ENCODE results near the gene STEAP4. TPM values are rescaled to one million over a fixed set of nuclear protein-coding genes. Genes with fewer than 3 reads are reported as not detected.
"Not testable (repeated sequence)": the region's sequence is repeated elsewhere in the genome, so short reads cannot be mapped to it uniquely, and the experiment has no call there.

The STEAP4 gene
- total RNA-seq, 1 donor from 2014 or later, result not detected

DNA sequence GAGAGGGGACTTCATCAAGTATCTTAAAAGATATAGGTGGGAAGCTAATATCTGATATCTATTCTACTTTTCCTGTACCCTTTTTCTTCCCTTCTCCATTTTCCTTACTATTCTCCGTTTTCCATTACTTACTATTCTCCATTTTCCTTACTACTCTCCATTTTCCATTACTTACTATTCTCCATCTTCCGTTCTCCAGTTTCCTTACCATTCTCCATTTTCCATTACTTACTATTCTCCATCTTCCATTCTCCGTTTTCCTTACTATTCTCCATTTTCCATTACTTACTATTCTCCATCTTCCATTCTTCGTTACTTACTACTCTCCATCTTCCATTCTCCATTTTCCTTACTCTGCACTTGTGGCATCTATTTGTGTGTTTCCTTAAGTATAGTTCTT is 39.3 kb downstream of the STEAP4 start:
- Mint-ChIP-seq H3K36me3 (ENCODE audit: insufficient read depth) (peaks cover 3% of the 10 kb centered on the region), H3K27ac (no peak overlapping the region), H3K9me3 (ENCODE audit: low read depth) (peaks cover 8% of the 10 kb centered on the region), H3K4me3 (ENCODE audit: low read depth) (no peak overlapping the region), H3K27me3 (no peaks in the 10 kb centered on the region), H3K4me1 (ENCODE audit: low read depth) (no peaks in the 10 kb centered on the region)
- TF ChIP-seq, protein P1, sequence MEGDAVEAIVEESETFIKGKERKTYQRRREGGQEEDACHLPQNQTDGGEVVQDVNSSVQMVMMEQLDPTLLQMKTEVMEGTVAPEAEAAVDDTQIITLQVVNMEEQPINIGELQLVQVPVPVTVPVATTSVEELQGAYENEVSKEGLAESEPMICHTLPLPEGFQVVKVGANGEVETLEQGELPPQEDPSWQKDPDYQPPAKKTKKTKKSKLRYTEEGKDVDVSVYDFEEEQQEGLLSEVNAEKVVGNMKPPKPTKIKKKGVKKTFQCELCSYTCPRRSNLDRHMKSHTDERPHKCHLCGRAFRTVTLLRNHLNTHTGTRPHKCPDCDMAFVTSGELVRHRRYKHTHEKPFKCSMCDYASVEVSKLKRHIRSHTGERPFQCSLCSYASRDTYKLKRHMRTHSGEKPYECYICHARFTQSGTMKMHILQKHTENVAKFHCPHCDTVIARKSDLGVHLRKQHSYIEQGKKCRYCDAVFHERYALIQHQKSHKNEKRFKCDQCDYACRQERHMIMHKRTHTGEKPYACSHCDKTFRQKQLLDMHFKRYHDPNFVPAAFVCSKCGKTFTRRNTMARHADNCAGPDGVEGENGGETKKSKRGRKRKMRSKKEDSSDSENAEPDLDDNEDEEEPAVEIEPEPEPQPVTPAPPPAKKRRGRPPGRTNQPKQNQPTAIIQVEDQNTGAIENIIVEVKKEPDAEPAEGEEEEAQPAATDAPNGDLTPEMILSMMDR (IDR thresholded peaks at IDR 0.05; ENCODE audit: unreplicated experiment), result no peak
- DNase-seq (ENCODE audit: low spot score, unreplicated experiment), result no peak

DNA sequence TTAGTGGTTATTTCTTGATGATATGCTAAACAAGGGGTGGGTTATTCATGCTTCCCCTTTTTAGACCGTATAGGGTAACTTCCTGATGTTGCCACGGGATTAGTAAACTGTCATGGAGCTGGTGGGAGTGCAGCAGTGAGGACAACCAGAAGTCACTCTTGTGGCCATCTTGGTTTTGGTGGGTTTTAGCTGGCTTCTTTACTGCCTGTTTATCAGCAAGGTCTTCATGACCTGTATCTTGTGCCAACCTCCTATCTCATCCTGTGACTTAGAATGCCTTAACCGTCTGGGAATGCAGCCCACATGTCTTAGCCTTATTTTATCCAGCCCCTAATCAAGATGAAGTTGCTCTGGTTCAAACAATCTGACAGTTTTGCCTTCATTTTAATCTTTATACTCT is 41.7 kb downstream of the STEAP4 start:
- DNase-seq (ENCODE audit: low spot score, unreplicated experiment); H3K27ac Mint-ChIP-seq; H3K27me3 Mint-ChIP-seq; H3K4me3 Mint-ChIP-seq (ENCODE audit: low read depth); H3K9me3 Mint-ChIP-seq (ENCODE audit: low read depth); H3K4me1 Mint-ChIP-seq (ENCODE audit: low read depth); H3K36me3 Mint-ChIP-seq (ENCODE audit: insufficient read depth): not testable (repeated sequence)

DNA sequence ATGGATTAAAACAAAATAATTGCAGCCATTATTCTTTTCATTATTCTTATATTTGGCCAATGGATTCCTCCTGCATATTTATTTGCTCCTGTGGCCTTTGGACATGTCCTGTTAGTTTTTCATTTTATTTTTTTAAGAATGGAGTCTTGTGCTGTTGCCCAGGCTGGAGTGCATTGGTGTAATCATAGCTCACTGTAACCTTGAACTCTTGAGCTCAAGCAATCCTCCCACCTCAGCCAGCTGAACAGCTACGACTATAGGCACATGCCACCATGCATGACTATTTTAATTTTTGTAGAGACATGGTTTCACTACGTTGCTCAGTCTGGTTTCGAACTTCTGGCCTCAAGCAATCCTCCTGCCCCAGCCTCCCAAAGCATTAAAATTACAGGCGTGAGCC is 44.1 kb downstream of the STEAP4 start:
- H3K27ac Mint-ChIP-seq, result no peak overlapping the region
- no peak for DNase-seq (ENCODE audit: low spot score, unreplicated experiment)
- H3K36me3 Mint-ChIP-seq (ENCODE audit: insufficient read depth), result peaks cover 2% of the 10 kb centered on the region
- H3K9me3 Mint-ChIP-seq (ENCODE audit: low read depth), result peaks cover 3% of the 10 kb centered on the region
- no peaks in the 10 kb centered on the region for H3K4me1 Mint-ChIP-seq (ENCODE audit: low read depth)
- no peaks in the 10 kb centered on the region for H3K27me3 Mint-ChIP-seq
- H3K4me3 Mint-ChIP-seq (ENCODE audit: low read depth), result no peak overlapping the region
- TF ChIP-seq, protein P1 (IDR thresholded peaks at IDR 0.05; ENCODE audit: unreplicated experiment), result no peak

DNA sequence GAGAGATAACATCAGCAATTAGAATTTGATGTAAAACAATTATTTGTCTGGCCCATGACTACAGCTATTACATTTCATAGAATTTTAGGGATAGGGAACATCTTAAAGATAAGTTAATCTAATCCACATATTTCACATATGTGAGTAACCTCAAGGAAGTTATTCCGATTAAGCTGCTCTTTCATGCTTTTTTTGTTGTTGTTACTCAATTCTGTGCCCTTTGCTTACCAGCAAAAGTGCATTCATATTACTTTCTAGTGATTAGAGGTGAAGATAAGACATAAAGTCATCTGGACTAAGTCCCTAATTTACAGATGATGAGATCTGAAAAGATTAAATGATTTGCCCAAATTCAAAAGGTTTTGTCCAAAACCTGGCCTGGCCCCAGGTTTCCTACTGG is 46.0 kb downstream of the STEAP4 start:
- no peak for DNase-seq (ENCODE audit: low spot score, unreplicated experiment)
- H3K4me1 Mint-ChIP-seq (ENCODE audit: low read depth), result no peaks in the 10 kb centered on the region
- H3K4me3 Mint-ChIP-seq (ENCODE audit: low read depth), result no peak overlapping the region
- H3K27me3 Mint-ChIP-seq, result no peaks in the 10 kb centered on the region
- H3K9me3 Mint-ChIP-seq (ENCODE audit: low read depth), result no peaks in the 10 kb centered on the region
- H3K27ac Mint-ChIP-seq, result no peak overlapping the region
- no peaks in the 10 kb centered on the region for H3K36me3 Mint-ChIP-seq (ENCODE audit: insufficient read depth)
- TF ChIP-seq, protein P1 (IDR thresholded peaks at IDR 0.05; ENCODE audit: unreplicated experiment), result no peak

DNA sequence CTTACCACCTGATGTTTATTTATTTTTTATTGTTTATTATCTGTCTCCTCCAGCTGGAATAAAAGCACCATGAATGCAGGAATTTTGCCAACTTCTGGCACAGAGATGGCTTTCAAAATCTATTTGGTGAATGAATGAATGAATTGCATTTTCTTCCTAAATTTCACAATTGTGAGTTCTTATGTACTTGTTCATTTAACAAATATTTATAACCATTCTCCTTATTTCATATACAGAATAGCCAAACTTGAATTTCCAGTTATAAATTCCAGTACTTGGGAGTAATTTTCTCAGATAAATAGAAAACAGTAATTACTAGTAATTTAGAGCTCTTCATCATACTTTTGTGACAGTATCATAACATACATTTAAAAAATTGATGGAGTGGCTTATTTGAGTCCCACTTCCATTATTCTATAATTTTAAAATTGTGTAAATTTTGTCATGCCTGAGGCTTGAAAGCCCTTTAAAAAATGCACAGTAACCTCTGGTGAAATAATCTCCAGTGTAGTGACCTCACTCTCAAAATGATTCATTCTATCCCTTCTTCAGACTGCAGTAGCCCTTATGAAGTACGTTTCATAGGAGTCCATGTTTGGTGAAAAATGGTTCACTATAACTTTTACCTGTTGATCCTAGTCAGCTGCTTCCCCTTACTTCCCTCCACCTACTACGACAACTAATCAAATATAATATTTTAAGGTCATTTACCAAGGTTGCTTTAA is 46.9 kb downstream of the STEAP4 start:
- no peaks in the 10 kb centered on the region for H3K4me1 Mint-ChIP-seq (ENCODE audit: low read depth)
- TF ChIP-seq, protein P1 (IDR thresholded peaks at IDR 0.05; ENCODE audit: unreplicated experiment), result no peak
- no peaks in the 10 kb centered on the region for H3K27me3 Mint-ChIP-seq
- no peak overlapping the region for H3K27ac Mint-ChIP-seq
- no peaks in the 10 kb centered on the region for H3K36me3 Mint-ChIP-seq (ENCODE audit: insufficient read depth)
- H3K9me3 Mint-ChIP-seq (ENCODE audit: low read depth), result no peaks in the 10 kb centered on the region
- no peak for DNase-seq (ENCODE audit: low spot score, unreplicated experiment)
- no peak overlapping the region for H3K4me3 Mint-ChIP-seq (ENCODE audit: low read depth)

DNA sequence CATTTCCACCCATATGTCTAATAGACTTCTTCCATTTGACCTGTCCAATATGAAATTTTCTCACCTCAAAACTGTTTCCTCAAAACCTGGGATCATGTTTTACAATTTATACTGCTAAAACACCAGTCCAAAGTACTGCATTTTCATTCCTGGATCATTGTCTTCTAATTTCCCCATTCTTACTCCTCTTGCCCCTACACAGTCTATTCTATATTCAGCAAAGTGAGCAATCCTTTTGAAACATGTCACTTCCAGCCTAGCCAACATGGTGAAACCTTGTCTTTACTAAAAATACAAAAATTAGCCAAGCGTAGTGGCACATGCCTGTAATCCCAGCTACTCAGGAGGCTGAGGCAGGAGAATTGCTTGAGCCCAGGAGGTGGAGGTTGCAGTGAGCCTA is 48.4 kb downstream of the STEAP4 start:
- H3K27ac Mint-ChIP-seq; H3K36me3 Mint-ChIP-seq (ENCODE audit: insufficient read depth); H3K4me3 Mint-ChIP-seq (ENCODE audit: low read depth); H3K4me1 Mint-ChIP-seq (ENCODE audit: low read depth); H3K27me3 Mint-ChIP-seq; DNase-seq (ENCODE audit: low spot score, unreplicated experiment): not testable (repeated sequence)
- peaks cover 10% of the 10 kb centered on the region for H3K9me3 Mint-ChIP-seq (ENCODE audit: low read depth)

Data from progenitor cell of endocrine pancreas (in vitro differentiated cells).